Activated CD8-positive, alpha-beta memory T cell treated with anti-CD3 and anti-CD28 coated beads, Interleukin-2, amount 50 U/mL, for 48 hours (primary cell): Measurements from ENCODE around the gene CEBPE.
A peak's percentile ranks its signal among the peaks of the same experiment; 100 is the strongest.

Experiments
- DNase-seq: peaks from one replicate; pipeline ENCODE4 v3.0.0-alpha.2; 2020

Gene CEBPE

GRCh38 chr14:23101986-23102625, 16.9 kb downstream of the CEBPE start:
- no peak for DNase-seq

GRCh38 chr14:23101213-23101970, 17.7 kb downstream of the CEBPE start:
- no peak for DNase-seq

GRCh38 chr14:23099212-23099861, 19.7 kb downstream of the CEBPE start:
- DNase-seq: no peak

- peak; percentile 42 for DNase-seq
Observed at GRCh38 chr14:23097786-23098185, 21.3 kb downstream of the CEBPE start.

- no peak for DNase-seq
Observed at GRCh38 chr14:23095196-23096108, 23.6 kb downstream of the CEBPE start, which contains the start of gene C14orf119. Gene C14orf119 (plus strand): TSS chr14:23095505. CDS start chr14:23097659, 2,154 bp downstream.

GRCh38 chr14:23094666-23095195, 24.3 kb downstream of the CEBPE start, which contains the start of gene ACIN1:
Gene ACIN1 (minus strand): TSS chr14:23095136. CDS start chr14:23095112, 24 bp downstream.
- peak; percentile 98 for DNase-seq

GRCh38 chr14:23093991-23094665, 24.9 kb downstream of the CEBPE start:
- peak; percentile 42 for DNase-seq

- DNase-seq: no peak
Observed at GRCh38 chr14:23093526-23093925, 25.5 kb downstream of the CEBPE start.

GRCh38 chr14:23093104-23093503, 26.0 kb downstream of the CEBPE start:
- DNase-seq: no peak

- DNase-seq: peak; percentile 28
Observed at GRCh38 chr14:23091294-23092225, 27.5 kb downstream of the CEBPE start.

- no peak for DNase-seq
Observed at GRCh38 chr14:23090254-23090636, 28.8 kb downstream of the CEBPE start.

- no peak for DNase-seq
Observed at GRCh38 chr14:23089498-23090253, 29.4 kb downstream of the CEBPE start.

- DNase-seq: peak; percentile 43
Observed at GRCh38 chr14:23086565-23086964, 32.5 kb downstream of the CEBPE start.

GRCh38 chr14:23085458-23085857, 33.6 kb downstream of the CEBPE start:
- peak; percentile 6 for DNase-seq

GRCh38 chr14:23080474-23080873, 38.6 kb downstream of the CEBPE start:
- no peak for DNase-seq

GRCh38 chr14:23079716-23080115, 39.3 kb downstream of the CEBPE start:
- DNase-seq: no peak

- no peak for DNase-seq
Observed at GRCh38 chr14:23078692-23079116, 40.4 kb downstream of the CEBPE start.

GRCh38 chr14:23077962-23078361, 41.1 kb downstream of the CEBPE start:
- no peak for DNase-seq

GRCh38 chr14:23076785-23077408, 42.2 kb downstream of the CEBPE start:
- DNase-seq: no peak
